ENCODE data around the gene SPPL2C. TPM values are rescaled to one million over a fixed set of nuclear protein-coding genes. Genes with fewer than 3 reads are reported as not detected.

SPPL2C gene
- total RNA-seq, 3 donors from 2014 or later, result not detected

GRCh38 chr17:45841186-45841585, 3.5 kb upstream of the SPPL2C start:
- no peaks in the 10 kb centered on the region for H3K9me3 ChIP-seq
- H3K4me3 ChIP-seq, result no peak overlapping the region
- intact Hi-C loops (cut with DNase I; ENCODE audit: low total_unique reads), result no loop called here
- H3K36me3 ChIP-seq, result no peaks in the 10 kb centered on the region
- DNase-seq (ENCODE audit: low spot score in 2 of 2), result no peak
- no peak overlapping the region for H3K27ac ChIP-seq
- H3K4me1 ChIP-seq, result no peaks in the 10 kb centered on the region
- peaks cover 0 to 10% of the 10 kb centered on the region in 2 donors for H3K27me3 ChIP-seq
- TF ChIP-seq POLR2AphosphoS5 (IDR thresholded peaks at IDR 0.05) (no peak), POLR2A (IDR thresholded peaks at IDR 0.05) (no peak)
- TF ChIP-seq, protein P1, sequence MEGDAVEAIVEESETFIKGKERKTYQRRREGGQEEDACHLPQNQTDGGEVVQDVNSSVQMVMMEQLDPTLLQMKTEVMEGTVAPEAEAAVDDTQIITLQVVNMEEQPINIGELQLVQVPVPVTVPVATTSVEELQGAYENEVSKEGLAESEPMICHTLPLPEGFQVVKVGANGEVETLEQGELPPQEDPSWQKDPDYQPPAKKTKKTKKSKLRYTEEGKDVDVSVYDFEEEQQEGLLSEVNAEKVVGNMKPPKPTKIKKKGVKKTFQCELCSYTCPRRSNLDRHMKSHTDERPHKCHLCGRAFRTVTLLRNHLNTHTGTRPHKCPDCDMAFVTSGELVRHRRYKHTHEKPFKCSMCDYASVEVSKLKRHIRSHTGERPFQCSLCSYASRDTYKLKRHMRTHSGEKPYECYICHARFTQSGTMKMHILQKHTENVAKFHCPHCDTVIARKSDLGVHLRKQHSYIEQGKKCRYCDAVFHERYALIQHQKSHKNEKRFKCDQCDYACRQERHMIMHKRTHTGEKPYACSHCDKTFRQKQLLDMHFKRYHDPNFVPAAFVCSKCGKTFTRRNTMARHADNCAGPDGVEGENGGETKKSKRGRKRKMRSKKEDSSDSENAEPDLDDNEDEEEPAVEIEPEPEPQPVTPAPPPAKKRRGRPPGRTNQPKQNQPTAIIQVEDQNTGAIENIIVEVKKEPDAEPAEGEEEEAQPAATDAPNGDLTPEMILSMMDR (IDR thresholded peaks at IDR 0.05), result no peak

DNA sequence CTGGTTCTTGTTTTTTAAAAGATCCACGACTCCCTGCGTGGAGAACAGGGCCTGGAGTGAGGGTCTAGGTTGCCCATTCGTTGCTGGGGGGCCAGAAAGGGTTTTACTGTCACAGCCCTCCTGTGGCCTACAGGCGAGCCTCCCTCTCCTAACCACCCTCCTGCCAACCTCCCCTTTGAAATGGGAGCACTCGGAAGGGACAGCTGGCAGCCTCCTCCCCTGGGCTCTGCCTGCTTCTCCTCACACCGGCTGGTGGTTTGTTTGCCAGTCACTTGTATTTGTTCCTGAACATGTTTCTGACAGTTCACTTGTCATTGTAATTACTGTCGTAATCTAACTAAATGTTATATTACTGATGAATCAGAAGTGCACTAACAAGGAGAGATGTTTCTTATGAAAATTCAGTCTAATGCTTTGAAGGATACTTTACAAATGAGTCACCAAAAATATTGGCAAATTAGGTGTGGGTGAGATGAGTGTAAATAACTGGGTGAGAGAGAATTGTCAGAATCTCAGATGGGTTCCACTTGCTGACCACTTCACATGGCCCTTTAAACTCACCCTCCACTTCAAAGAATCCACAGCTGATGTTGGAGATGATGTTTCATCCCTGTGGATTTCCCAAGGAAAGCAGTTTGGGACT, 2.7 kb upstream of the SPPL2C start:
- H3K4me1 ChIP-seq, result no peaks in the 10 kb centered on the region
- H3K27ac ChIP-seq, result no peak overlapping the region
- peaks cover 0 to 10% of the 10 kb centered on the region in 2 donors for H3K27me3 ChIP-seq
- no peak overlapping the region for H3K4me3 ChIP-seq
- H3K9me3 ChIP-seq, result no peaks in the 10 kb centered on the region
- no peak for DNase-seq (ENCODE audit: low spot score in 2 of 2)
- no peak for TF ChIP-seq POLR2AphosphoS5 (IDR thresholded peaks at IDR 0.05)
- TF ChIP-seq, protein P1 (IDR thresholded peaks at IDR 0.05), result no peak
- no peak for TF ChIP-seq POLR2A (IDR thresholded peaks at IDR 0.05)
- no peaks in the 10 kb centered on the region for H3K36me3 ChIP-seq
- intact Hi-C loops (cut with DNase I; ENCODE audit: low total_unique reads), result no loop called here

DNA sequence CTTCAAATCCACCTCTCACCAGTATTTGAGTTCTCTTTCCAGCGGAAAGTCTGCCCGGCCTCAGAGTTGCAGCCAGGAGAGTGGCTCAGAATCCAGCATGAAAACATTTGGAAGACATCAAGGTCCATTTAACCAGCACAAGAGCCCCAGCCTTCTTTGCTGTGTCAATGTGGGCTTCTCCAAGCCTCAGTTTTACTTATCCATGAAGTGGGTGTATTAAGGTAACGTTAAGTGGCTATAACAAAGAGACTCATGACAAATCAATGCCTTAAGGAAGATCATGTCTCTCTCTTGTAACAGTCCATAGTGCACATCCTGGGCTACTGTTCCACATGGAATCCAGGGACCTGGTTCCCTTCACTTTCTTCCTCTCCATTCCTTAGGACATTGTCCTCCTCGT, 959 bp upstream of the SPPL2C start:
- TF ChIP-seq POLR2AphosphoS5 (IDR thresholded peaks at IDR 0.05), result no peak
- TF ChIP-seq POLR2A (IDR thresholded peaks at IDR 0.05), result no peak
- TF ChIP-seq, protein P1 (IDR thresholded peaks at IDR 0.05), result no peak
- H3K4me3 ChIP-seq, result no peak overlapping the region
- H3K4me1 ChIP-seq, result no peaks in the 10 kb centered on the region
- intact Hi-C loops (cut with DNase I; ENCODE audit: low total_unique reads), result no loop called here
- H3K27me3 ChIP-seq, result peaks cover 0 to 10% of the 10 kb centered on the region in 2 donors
- H3K9me3 ChIP-seq, result no peaks in the 10 kb centered on the region
- no peaks in the 10 kb centered on the region for H3K36me3 ChIP-seq
- H3K27ac ChIP-seq, result no peak overlapping the region
- DNase-seq (ENCODE audit: low spot score in 2 of 2), result no peak

- Histone ChIP-seq H3K4me1 (no peaks in the 10 kb centered on the region), H3K27me3 (no peaks in the 10 kb centered on the region), H3K27ac (no peak overlapping the region), H3K36me3 (no peaks in the 10 kb centered on the region), H3K4me3 (no peak overlapping the region), H3K9me3 (no peaks in the 10 kb centered on the region)
- intact Hi-C loops (cut with DNase I; ENCODE audit: low total_unique reads), result no loop called here
- no peak for DNase-seq (ENCODE audit: low spot score in 2 of 2)
- TF ChIP-seq, protein P1 (IDR thresholded peaks at IDR 0.05), result no peak
- TF ChIP-seq POLR2AphosphoS5 (IDR thresholded peaks at IDR 0.05) (no peak), POLR2A (IDR thresholded peaks at IDR 0.05) (no peak)
Measured at GRCh38 chr17:45845376-45846185, 900 bp downstream of the SPPL2C start.

- H3K4me1 ChIP-seq, result no peaks in the 10 kb centered on the region
- H3K27me3 ChIP-seq, result no peaks in the 10 kb centered on the region
- intact Hi-C loops (cut with DNase I; ENCODE audit: low total_unique reads), result no loop called here
- TF ChIP-seq, protein P1 (IDR thresholded peaks at IDR 0.05), result no peak
- TF ChIP-seq POLR2AphosphoS5 (IDR thresholded peaks at IDR 0.05) (no peak), POLR2A (IDR thresholded peaks at IDR 0.05) (no peak)
- DNase-seq (ENCODE audit: low spot score in 2 of 2), result no peak
- H3K27ac ChIP-seq, result no peak overlapping the region
- no peaks in the 10 kb centered on the region for H3K36me3 ChIP-seq
- H3K4me3 ChIP-seq, result no peak overlapping the region
- no peaks in the 10 kb centered on the region for H3K9me3 ChIP-seq
Measured at GRCh38 chr17:45846223-45846622, 1.5 kb downstream of the SPPL2C start.

Data from breast epithelium (tissue), 4 donors.